Smooth muscle cell (in vitro differentiated cells): ENCODE measurements around the gene THTPA. TPM values are rescaled to one million over a fixed set of nuclear protein-coding genes. Genes with fewer than 3 reads are reported as not detected.
A peak's percentile ranks its signal among the peaks of the same experiment; 100 is the strongest.

Source experiments
- DNase-seq: peaks from one replicate; lab custom pipeline; 2025; ENCODE audit not compliant: unreplicated experiment; lab: John Stamatoyannopoulos, UW
- H2AFZ ChIP-seq: fragments of 200-600 bp; sonication (generic); 2 replicates; pipeline ENCODE4 v1.6.0; 2016; ENCODE audit warnings: antibody characterized with exemption, low read depth, mild to moderate bottlenecking
- H3F3A ChIP-seq: fragments of 200-600 bp; sonication (generic); 2 replicates; pipeline ENCODE4 v1.6.0; 2017; ENCODE audit warnings: antibody characterized with exemption, low read depth
- H3K27ac ChIP-seq: fragments of 200-600 bp; sonication (generic); 2 replicates; pipeline ENCODE4 v1.5.1; 2016; ENCODE audit warnings: low read depth, mild to moderate bottlenecking
- H3K27me3 ChIP-seq: fragments of 200-600 bp; sonication (generic); 2 replicates; pipeline ENCODE4 v1.6.1; 2016; ENCODE audit warnings: low read depth, mild to moderate bottlenecking
- H3K36me3 ChIP-seq: fragments of 200-600 bp; sonication (generic); 2 replicates; pipeline ENCODE4 v1.5.1; 2016; ENCODE audit warnings: low read depth
- H3K4me1 ChIP-seq: fragments of 200-600 bp; sonication (generic); 2 replicates; pipeline ENCODE4 v1.5.1; 2016; ENCODE audit warnings: low read depth
- H3K4me2 ChIP-seq: fragments of 200-600 bp; sonication (generic); 2 replicates; pipeline ENCODE4 v1.6.0; 2016; ENCODE audit warnings: mild to moderate bottlenecking
- H3K4me3 ChIP-seq: fragments of 200-600 bp; sonication (generic); 2 replicates; pipeline ENCODE4 v1.5.1; 2016; ENCODE audit warnings: mild to moderate bottlenecking
- H3K79me2 ChIP-seq: fragments of 200-600 bp; sonication (generic); 2 replicates; pipeline ENCODE4 v1.6.0; 2016; ENCODE audit warnings: low read depth, mild to moderate bottlenecking
- H3K9ac ChIP-seq: fragments of 200-600 bp; sonication (generic); 2 replicates; pipeline ENCODE4 v1.6.0; 2016; ENCODE audit warnings: low read depth
- H3K9me3 ChIP-seq: fragments of 200-600 bp; sonication (generic); replicated peaks from 2 replicates; pipeline ENCODE4 v1.5.1; 2016; ENCODE audit warnings: low read depth
- H4K20me1 ChIP-seq: fragments of 200-600 bp; sonication (generic); 2 replicates; pipeline ENCODE4 v1.6.0; 2016; ENCODE audit warnings: low read depth
- WGBS: methylation state at CpG from one replicate; pipeline ENCODE4 v1.1.7; 2016; ENCODE audit warnings: low lambda C conversion rate; 5-methylcytosine and 5-hydroxymethylcytosine counted together
- polyA plus RNA-seq: library from polyadenylated mRNA; unstranded; fragments of >200 nt; fragmentation: Nextera tagmentation; extraction: Ambion mirVana; gene quantifications from 2 replicates; pipeline ENCODE4 v1.2.1, GENCODE V29; 2016
- total RNA-seq: library from RNA; depleted of rRNA; stranded (reverse); fragments of >200 nt; gene quantifications from 2 replicates; pipeline ENCODE4 v1.2.3, GENCODE V29; 2014
- TF ChIP-seq, protein P1 (sequence below): fragments of 200-600 bp; sonication (generic); IDR thresholded peaks from 2 replicates; pipeline ENCODE4 v1.5.1; 2017; ENCODE audit warnings: borderline replicate concordance, mild to moderate bottlenecking, antibody characterized with exemption; ENCODE audit not compliant: insufficient read depth, poor library complexity, severe bottlenecking

Gene THTPA
- total and polyA plus RNA-seq, 2 experiments from 2014 or later = 5.7 to 6.1 TPM

DNA sequence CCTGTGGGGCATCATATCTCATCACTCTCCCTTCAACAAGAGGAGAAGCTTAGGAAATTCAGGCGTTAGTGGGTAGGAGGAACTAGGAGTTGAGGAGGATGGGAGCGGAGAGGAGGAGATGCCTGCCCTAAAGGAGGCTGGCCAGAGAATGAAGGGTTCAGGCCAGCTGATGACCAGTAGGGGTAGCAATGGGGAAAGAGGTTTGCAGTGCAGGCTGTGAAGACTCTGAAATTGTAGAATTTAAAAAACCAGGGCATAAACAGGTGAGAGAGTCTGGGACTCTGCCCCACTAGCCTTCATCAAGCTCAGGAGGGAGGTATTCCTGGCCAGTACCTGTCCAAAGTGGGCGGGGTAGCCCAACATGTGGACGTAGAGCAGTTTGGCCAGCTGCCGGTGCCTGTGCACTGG lies 10.7 kb downstream of the THTPA start:
- Histone ChIP-seq H3K9me3 (no peaks in the 10 kb centered on the region), H3K4me1 (peaks cover 24% of the 10 kb centered on the region)

DNA sequence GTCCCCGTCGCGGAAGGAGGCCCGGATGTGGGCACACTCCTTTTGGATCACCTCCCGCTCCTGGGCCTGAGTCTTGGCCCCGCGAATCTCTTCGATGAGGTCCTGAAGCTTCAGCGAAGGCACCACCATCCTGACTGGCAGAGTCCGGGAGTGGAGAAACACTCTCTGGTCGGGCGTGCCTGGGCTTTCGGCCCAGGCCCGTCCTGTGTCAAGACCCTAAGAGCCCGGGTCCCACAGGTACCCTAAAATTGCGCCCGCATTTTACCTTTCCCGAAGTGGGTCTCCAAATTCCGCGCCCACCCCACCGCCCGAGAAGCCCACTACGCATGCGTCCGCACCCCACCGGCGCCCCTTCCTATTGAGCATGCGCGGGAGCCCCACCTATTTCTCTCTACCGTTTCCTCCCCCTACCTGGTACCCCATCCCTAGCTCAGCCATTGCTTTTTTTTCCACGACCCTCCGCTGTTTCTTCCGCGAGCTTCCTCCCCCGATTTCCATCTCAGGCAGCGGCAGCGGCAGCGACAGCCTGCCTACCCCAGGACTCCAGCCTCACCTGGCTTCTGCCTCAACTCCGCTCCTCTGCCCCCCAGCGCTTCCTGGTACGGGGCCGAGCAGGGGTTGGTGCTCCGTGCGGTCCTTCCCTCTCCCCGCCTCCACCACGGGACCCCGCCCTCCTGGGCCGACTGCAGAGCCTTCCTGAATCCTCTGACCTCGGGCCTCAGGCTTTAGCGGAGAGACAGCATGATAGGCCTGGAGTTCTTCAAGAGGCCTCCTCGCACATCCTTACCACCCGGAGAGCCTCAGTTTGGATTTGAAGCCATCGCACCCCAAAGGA lies 11.3 kb downstream of the THTPA start, which contains the start of gene AP1G2:
TSS of gene AP1G2 (minus strand) at position 606 of the 835 bp plus-strand sequence. CDS start at position 129, 477 bp downstream.
- Histone ChIP-seq H3K36me3 (no peaks in the 10 kb centered on the region), H3K4me2 (peak within 1 kb of the TSS; percentile 97), H3K9me3 (no peaks in the 10 kb centered on the region), H3K4me1 (peaks cover 24% of the 10 kb centered on the region), H4K20me1 (no peaks in the 10 kb centered on the region), H3K79me2 (no peaks in the 10 kb centered on the region), H2AFZ (peak within 1 kb of the TSS; percentile 87), H3K9ac (peak within 1 kb of the TSS; percentile 42), H3K27ac (no peak within 1 kb of the TSS), H3K27me3 (no peaks in the 10 kb centered on the region), H3K4me3 (peak within 1 kb of the TSS; percentile 68), H3F3A (peaks cover 6% of the 10 kb centered on the region)
- TF ChIP-seq, protein P1, sequence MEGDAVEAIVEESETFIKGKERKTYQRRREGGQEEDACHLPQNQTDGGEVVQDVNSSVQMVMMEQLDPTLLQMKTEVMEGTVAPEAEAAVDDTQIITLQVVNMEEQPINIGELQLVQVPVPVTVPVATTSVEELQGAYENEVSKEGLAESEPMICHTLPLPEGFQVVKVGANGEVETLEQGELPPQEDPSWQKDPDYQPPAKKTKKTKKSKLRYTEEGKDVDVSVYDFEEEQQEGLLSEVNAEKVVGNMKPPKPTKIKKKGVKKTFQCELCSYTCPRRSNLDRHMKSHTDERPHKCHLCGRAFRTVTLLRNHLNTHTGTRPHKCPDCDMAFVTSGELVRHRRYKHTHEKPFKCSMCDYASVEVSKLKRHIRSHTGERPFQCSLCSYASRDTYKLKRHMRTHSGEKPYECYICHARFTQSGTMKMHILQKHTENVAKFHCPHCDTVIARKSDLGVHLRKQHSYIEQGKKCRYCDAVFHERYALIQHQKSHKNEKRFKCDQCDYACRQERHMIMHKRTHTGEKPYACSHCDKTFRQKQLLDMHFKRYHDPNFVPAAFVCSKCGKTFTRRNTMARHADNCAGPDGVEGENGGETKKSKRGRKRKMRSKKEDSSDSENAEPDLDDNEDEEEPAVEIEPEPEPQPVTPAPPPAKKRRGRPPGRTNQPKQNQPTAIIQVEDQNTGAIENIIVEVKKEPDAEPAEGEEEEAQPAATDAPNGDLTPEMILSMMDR = no peak
- peak; percentile 75 for DNase-seq
- under 1% methylated on average over 47 of the region's 53 CpGs for WGBS

More for the DNA sequence above, 10.7 kb downstream of the THTPA start:
- Histone ChIP-seq H2AFZ (peak overlapping the region; percentile 87), H4K20me1 (no peaks in the 10 kb centered on the region), H3K79me2 (no peaks in the 10 kb centered on the region), H3K4me2 (peak overlapping the region; percentile 97), H3K27ac (no peak overlapping the region), H3F3A (peaks cover 6% of the 10 kb centered on the region), H3K27me3 (no peaks in the 10 kb centered on the region), H3K36me3 (no peaks in the 10 kb centered on the region), H3K4me3 (peak overlapping the region; percentile 68), H3K9ac (peak overlapping the region; percentile 42)
- no peak for DNase-seq
- 37% methylated on average over 5 of the region's 5 CpGs for WGBS
- TF ChIP-seq, protein P1 = no peak

DNA sequence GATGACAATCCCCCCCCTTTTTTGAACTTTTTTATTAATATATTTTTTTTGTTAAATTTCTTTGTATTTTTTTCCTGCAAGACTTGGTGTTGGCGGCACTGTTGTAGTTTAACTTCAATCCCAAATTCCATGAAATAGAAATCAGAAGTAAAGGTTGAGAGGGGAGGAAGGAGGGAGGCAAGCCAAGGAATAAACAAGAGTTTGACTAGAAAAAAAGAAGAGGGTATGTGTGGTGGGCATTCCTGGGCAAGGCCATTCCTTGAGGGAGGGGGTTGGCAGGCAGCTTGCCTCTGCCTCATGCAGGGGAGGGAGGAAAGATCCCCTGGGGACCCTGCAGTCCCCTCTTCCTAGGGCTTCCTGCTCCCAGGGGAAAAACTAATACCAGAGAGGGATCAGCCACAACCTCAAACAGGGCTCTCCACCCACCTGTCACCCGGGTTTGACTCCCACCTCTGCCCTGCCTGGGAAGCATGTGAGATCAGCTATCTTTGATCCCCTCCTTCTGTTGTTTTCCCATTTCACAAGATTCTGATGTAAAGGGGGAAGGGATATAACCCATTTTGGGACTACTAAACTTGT lies 12.0 kb downstream of the THTPA start:
- H3K36me3 ChIP-seq = no peaks in the 10 kb centered on the region
- DNase-seq = no peak
- peaks cover 2% of the 10 kb centered on the region for H3K27me3 ChIP-seq
- peak overlapping the region; percentile 97 for H3K4me2 ChIP-seq
- H4K20me1 ChIP-seq = no peaks in the 10 kb centered on the region
- H3K4me3 ChIP-seq = peak overlapping the region; percentile 68
- H3K27ac ChIP-seq = no peak overlapping the region
- no peak overlapping the region for H2AFZ ChIP-seq
- 91% methylated on average over 2 of the region's 2 CpGs for WGBS
- peaks cover 24% of the 10 kb centered on the region for H3K4me1 ChIP-seq
- no peaks in the 10 kb centered on the region for H3K79me2 ChIP-seq
- H3K9me3 ChIP-seq = no peaks in the 10 kb centered on the region
- TF ChIP-seq, protein P1 = no peak
- H3K9ac ChIP-seq = no peak overlapping the region
- H3F3A ChIP-seq = peaks cover 6% of the 10 kb centered on the region
